Neural cell (in vitro differentiated cells): ENCODE measurements around the gene ADGRD1. TPM values are rescaled to one million over a fixed set of nuclear protein-coding genes. Genes with fewer than 3 reads are reported as not detected.

ENCODE experiments used
- H2AFZ ChIP-seq: fragments of 200-600, 300-800 bp; sonication (generic), shearing (Covaris generic); 2 replicates; pipeline ENCODE4 v1.6.0; 2014; ENCODE audit warnings: low read depth, mild to moderate bottlenecking, antibody characterized with exemption, low read length, moderate library complexity
- H3F3A ChIP-seq: fragments of 200-600 bp; shearing (Covaris generic); 2 replicates; pipeline ENCODE4 v1.6.1; 2016; ENCODE audit warnings: mild to moderate bottlenecking, moderate library complexity, mixed read lengths, antibody characterized with exemption, low read length; ENCODE audit not compliant: insufficient read depth, poor library complexity, severe bottlenecking
- H3K27ac ChIP-seq: fragments of 200-600, 300-800 bp; sonication (generic), shearing (Covaris generic); 2 replicates; pipeline ENCODE4 v1.5.1; 2014; ENCODE audit warnings: mild to moderate bottlenecking, low read length, moderate library complexity
- H3K27me3 ChIP-seq: fragments of 300-800, 200-600 bp; sonication (generic), shearing (Covaris generic); 2 replicates; pipeline ENCODE4 v1.6.0; 2014; ENCODE audit warnings: mild to moderate bottlenecking, low read depth, low read length, moderate library complexity; ENCODE audit not compliant: insufficient read depth
- H3K36me3 ChIP-seq: fragments of 300-800, 200-600 bp; sonication (generic), shearing (Covaris generic); 2 replicates; pipeline ENCODE4 v1.5.1; 2014; ENCODE audit warnings: mild to moderate bottlenecking, antibody characterized with exemption, low read length, moderate library complexity; ENCODE audit not compliant: insufficient read depth
- H3K4me2 ChIP-seq: fragments of 300-800, 200-600 bp; sonication (generic), shearing (Covaris generic); 2 replicates; pipeline ENCODE4 v1.6.0; 2014; ENCODE audit warnings: mild to moderate bottlenecking, low read length
- H3K4me3 ChIP-seq: fragments of 300-800, 200-600 bp; sonication (generic), shearing (Covaris generic); 2 replicates; pipeline ENCODE4 v1.5.1; 2014; ENCODE audit warnings: mild to moderate bottlenecking, low read length, moderate library complexity
- H3K79me2 ChIP-seq: fragments of 200-600 bp; shearing (Covaris generic); replicated peaks from 2 replicates; pipeline ENCODE4 v1.6.0; 2014; ENCODE audit warnings: mild to moderate bottlenecking, low read length, moderate library complexity; ENCODE audit not compliant: insufficient read depth
- H3K9ac ChIP-seq: fragments of 300-800, 200-600 bp; sonication (generic), shearing (Covaris generic); 2 replicates; pipeline ENCODE4 v1.6.1; 2016; ENCODE audit warnings: mild to moderate bottlenecking, low read length, mixed read lengths
- H3K9me2 ChIP-seq: fragments of 200-600 bp; shearing (Covaris generic); 2 replicates; pipeline ENCODE4 v1.6.1; 2016; ENCODE audit warnings: mild to moderate bottlenecking, low read length, mixed read lengths; ENCODE audit not compliant: insufficient read depth
- H3K9me3 ChIP-seq: fragments of 200-600, 300-800 bp; sonication (generic), shearing (Covaris generic); 2 replicates; pipeline ENCODE4 v1.6.1; 2016; ENCODE audit warnings: mild to moderate bottlenecking, mixed run types, low read length, moderate library complexity, mixed read lengths
- H4K20me1 ChIP-seq: fragments of 200-600 bp; shearing (Covaris generic); 2 replicates; pipeline ENCODE4 v1.6.1; 2016; ENCODE audit warnings: mild to moderate bottlenecking, mixed run types; ENCODE audit not compliant: insufficient read depth
- CTCF ChIP-seq: fragments of 450-650 bp; IDR thresholded peaks from 2 replicates; pipeline ENCODE4 v1.5.1; 2014; ENCODE audit warnings: antibody characterized with exemption, mild to moderate bottlenecking, moderate library complexity; ENCODE audit not compliant: poor library complexity, severe bottlenecking
- EP300 ChIP-seq: fragments of 450-650 bp; conservative IDR thresholded peaks from 2 replicates; pipeline ENCODE4 v1.6.1; 2014; ENCODE audit warnings: antibody characterized with exemption, mild to moderate bottlenecking, moderate library complexity; ENCODE audit not compliant: poor library complexity, severe bottlenecking
- EZH2 ChIP-seq: fragments of 200-600, 300-800 bp; shearing (Covaris generic), sonication (generic); IDR thresholded peaks from 2 replicates; pipeline ENCODE4 v1.6.1; 2014; ENCODE audit warnings: antibody characterized with exemption, low read length, borderline replicate concordance, mild to moderate bottlenecking; ENCODE audit not compliant: insufficient read depth, poor library complexity, severe bottlenecking
- MXI1 ChIP-seq: fragments of 450-650 bp; conservative IDR thresholded peaks from 2 replicates; pipeline ENCODE4 v1.6.1; 2014; ENCODE audit warnings: antibody characterized with exemption, mild to moderate bottlenecking; ENCODE audit not compliant: poor library complexity, severe bottlenecking
- POLR2AphosphoS5 ChIP-seq: IDR thresholded peaks from 2 replicates; pipeline ENCODE4 v1.6.1; 2012
- RAD21 ChIP-seq: fragments of 450-650 bp; conservative IDR thresholded peaks from 2 replicates; pipeline ENCODE4 v1.6.1; 2014; ENCODE audit warnings: antibody characterized with exemption, mild to moderate bottlenecking, moderate library complexity
- SMC3 ChIP-seq: fragments of 450-650 bp; conservative IDR thresholded peaks from 2 replicates; pipeline ENCODE4 v1.6.1; 2014; ENCODE audit warnings: antibody characterized with exemption, mild to moderate bottlenecking, moderate library complexity; ENCODE audit not compliant: poor library complexity
- TAF1 ChIP-seq: IDR thresholded peaks from 2 replicates; pipeline ENCODE4 v1.6.1; 2012; ENCODE audit warnings: low read depth
- polyA plus RNA-seq: library from polyadenylated mRNA; depleted of rRNA; stranded (reverse); fragments of >200 nt; gene quantifications from 2 replicates; pipeline ENCODE4 v1.2.3, GENCODE V29; 2014
- TF ChIP-seq, protein P1 (sequence below): IDR thresholded peaks from 2 replicates; pipeline ENCODE4 v1.6.1; 2012; ENCODE audit warnings: borderline replicate concordance

ADGRD1 gene
- polyA plus RNA-seq, 1 donor from 2014 or later, result 1.7 TPM

DNA sequence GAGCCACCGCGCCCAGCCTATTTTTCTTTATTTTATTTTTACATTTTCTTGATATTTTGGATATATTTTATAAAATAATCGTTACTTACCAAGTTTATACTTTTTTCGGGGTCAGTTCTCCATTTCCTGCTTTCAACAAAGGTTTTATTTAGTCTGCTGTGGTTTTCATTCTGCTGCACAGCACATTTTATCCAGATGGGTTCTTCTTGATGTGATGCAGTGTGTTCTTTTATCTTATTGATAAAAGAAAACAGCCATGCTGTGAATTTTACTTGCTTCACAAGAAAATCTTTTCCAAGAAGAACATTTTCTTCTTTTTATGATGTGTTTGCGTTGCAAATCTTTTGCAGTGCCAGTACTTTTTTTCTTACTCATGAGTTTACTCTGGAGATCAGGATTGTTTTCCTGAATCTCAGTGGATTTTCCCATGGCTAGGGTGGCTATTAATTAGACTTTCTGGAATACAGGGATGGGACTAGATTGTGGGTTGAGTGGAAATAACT, 192.5 kb downstream of the ADGRD1 start:
- TF ChIP-seq EP300 (no peak), EZH2 (no peak), MXI1 (no peak), POLR2AphosphoS5 (no peak), TAF1 (no peak), CTCF (no peak), RAD21 (no peak), SMC3 (no peak)
- TF ChIP-seq, protein P1, sequence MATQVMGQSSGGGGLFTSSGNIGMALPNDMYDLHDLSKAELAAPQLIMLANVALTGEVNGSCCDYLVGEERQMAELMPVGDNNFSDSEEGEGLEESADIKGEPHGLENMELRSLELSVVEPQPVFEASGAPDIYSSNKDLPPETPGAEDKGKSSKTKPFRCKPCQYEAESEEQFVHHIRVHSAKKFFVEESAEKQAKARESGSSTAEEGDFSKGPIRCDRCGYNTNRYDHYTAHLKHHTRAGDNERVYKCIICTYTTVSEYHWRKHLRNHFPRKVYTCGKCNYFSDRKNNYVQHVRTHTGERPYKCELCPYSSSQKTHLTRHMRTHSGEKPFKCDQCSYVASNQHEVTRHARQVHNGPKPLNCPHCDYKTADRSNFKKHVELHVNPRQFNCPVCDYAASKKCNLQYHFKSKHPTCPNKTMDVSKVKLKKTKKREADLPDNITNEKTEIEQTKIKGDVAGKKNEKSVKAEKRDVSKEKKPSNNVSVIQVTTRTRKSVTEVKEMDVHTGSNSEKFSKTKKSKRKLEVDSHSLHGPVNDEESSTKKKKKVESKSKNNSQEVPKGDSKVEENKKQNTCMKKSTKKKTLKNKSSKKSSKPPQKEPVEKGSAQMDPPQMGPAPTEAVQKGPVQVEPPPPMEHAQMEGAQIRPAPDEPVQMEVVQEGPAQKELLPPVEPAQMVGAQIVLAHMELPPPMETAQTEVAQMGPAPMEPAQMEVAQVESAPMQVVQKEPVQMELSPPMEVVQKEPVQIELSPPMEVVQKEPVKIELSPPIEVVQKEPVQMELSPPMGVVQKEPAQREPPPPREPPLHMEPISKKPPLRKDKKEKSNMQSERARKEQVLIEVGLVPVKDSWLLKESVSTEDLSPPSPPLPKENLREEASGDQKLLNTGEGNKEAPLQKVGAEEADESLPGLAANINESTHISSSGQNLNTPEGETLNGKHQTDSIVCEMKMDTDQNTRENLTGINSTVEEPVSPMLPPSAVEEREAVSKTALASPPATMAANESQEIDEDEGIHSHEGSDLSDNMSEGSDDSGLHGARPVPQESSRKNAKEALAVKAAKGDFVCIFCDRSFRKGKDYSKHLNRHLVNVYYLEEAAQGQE, result no peak
- no peaks in the 10 kb centered on the region for H3K9me3 ChIP-seq
- no peak overlapping the region for H3K4me2 ChIP-seq
- H4K20me1 ChIP-seq, result no peaks in the 10 kb centered on the region
- no peak overlapping the region for H3K4me3 ChIP-seq
- no peak overlapping the region for H3K9ac ChIP-seq
- no peaks in the 10 kb centered on the region for H3F3A ChIP-seq
- H3K9me2 ChIP-seq, result no peaks in the 10 kb centered on the region
- H3K36me3 ChIP-seq, result no peaks in the 10 kb centered on the region
- H3K27ac ChIP-seq, result no peak overlapping the region
- H3K27me3 ChIP-seq, result no peaks in the 10 kb centered on the region
- H3K79me2 ChIP-seq, result no peaks in the 10 kb centered on the region
- no peak overlapping the region for H2AFZ ChIP-seq

GRCh38 chr12:131147293-131147692, 193.6 kb downstream of the ADGRD1 start:
- Histone ChIP-seq H3K27ac (no peak overlapping the region), H3K79me2 (no peaks in the 10 kb centered on the region), H3K27me3 (no peaks in the 10 kb centered on the region), H3K4me2 (no peak overlapping the region), H3K9ac (no peak overlapping the region), H3F3A (no peaks in the 10 kb centered on the region), H3K4me3 (no peak overlapping the region), H3K9me3 (no peaks in the 10 kb centered on the region), H3K36me3 (no peaks in the 10 kb centered on the region), H4K20me1 (no peaks in the 10 kb centered on the region), H3K9me2 (no peaks in the 10 kb centered on the region), H2AFZ (no peak overlapping the region)
- TF ChIP-seq MXI1, result no peak
- no peak for TF ChIP-seq POLR2AphosphoS5
- TF ChIP-seq, protein P1, result no peak
- no peak for TF ChIP-seq CTCF
- no peak for TF ChIP-seq EZH2
- TF ChIP-seq EP300, result no peak
- TF ChIP-seq TAF1, result no peak
- no peak for TF ChIP-seq RAD21
- no peak for TF ChIP-seq SMC3
